Bronchial epithelial cell (primary cell): ENCODE results near the gene MRPL53. TPM values are rescaled to one million over a fixed set of nuclear protein-coding genes. Genes with fewer than 3 reads are reported as not detected.

Source experiments
- DNase-seq: peaks from one replicate; pipeline ENCODE4 v3.0.0-alpha.2; 2010; ENCODE audit warnings: low read depth
- FAIRE-seq: peaks from 2 replicates; lab custom pipeline; 2011; peaks lifted over from hg19 to GRCh38; lab: Jason Lieb, UNC
- H3K27me3 ChIP-seq: 2 replicates; pipeline ENCODE4 v1.5.1; 2011; ENCODE audit warnings: low read length; ENCODE audit not compliant: control insufficient read depth, insufficient read depth
- H3K36me3 ChIP-seq: 2 replicates; pipeline ENCODE4 v1.5.1; 2011; ENCODE audit warnings: low read length; ENCODE audit not compliant: control insufficient read depth, insufficient read depth
- H3K4me3 ChIP-seq: 2 replicates; pipeline ENCODE4 v1.5.1; 2011; ENCODE audit warnings: mild to moderate bottlenecking, low read depth, low read length, control low read depth
- total RNA-seq: library from RNA; depleted of rRNA; stranded (reverse); fragments of >200 nt; gene quantifications from 2 replicates; pipeline ENCODE4 v1.2.1, GENCODE V29; 2014
- TF ChIP-seq, protein P1 (sequence below): IDR thresholded peaks from 2 replicates; pipeline ENCODE4 v1.5.1; 2011; ENCODE audit warnings: mild to moderate bottlenecking, moderate library complexity, low read length, control low read depth, inconsistent platforms; ENCODE audit not compliant: insufficient read depth, severe bottlenecking

MRPL53 gene
- total RNA-seq, 1 donor from 2014 or later = 57.9 TPM

DNA sequence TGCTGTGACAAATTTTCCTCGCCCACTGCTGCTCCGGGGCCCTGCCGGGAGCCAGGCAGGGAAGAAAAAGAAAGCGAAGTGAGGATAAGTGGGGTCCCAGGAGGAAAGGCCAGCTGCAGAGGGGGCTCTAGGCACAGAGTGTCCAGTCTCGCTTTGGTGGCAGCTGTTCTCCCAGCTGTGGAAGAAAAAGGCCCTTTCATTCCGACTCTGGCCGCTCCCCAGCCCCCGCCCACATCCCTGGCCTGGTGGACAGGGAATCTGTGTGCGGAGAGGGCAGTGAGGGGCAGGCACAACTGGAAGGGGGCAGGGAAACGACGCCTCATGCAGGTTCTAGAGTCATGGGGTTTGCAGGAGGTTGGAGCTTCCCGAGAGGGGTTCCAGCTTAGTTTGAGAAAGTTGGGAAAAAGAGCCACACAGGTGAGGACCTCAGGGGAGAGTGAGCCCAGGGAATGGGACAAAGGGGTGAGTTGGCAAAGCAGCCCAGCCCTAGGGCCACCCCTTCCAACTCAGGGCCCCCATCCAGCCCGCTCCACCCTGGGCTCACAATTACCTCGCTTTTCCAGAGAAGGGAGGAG is 32.6 kb downstream of the MRPL53 start:
- no peaks in the 10 kb centered on the region for H3K27me3 ChIP-seq
- H3K36me3 ChIP-seq = peaks cover 2% of the 10 kb centered on the region
- TF ChIP-seq, protein P1, sequence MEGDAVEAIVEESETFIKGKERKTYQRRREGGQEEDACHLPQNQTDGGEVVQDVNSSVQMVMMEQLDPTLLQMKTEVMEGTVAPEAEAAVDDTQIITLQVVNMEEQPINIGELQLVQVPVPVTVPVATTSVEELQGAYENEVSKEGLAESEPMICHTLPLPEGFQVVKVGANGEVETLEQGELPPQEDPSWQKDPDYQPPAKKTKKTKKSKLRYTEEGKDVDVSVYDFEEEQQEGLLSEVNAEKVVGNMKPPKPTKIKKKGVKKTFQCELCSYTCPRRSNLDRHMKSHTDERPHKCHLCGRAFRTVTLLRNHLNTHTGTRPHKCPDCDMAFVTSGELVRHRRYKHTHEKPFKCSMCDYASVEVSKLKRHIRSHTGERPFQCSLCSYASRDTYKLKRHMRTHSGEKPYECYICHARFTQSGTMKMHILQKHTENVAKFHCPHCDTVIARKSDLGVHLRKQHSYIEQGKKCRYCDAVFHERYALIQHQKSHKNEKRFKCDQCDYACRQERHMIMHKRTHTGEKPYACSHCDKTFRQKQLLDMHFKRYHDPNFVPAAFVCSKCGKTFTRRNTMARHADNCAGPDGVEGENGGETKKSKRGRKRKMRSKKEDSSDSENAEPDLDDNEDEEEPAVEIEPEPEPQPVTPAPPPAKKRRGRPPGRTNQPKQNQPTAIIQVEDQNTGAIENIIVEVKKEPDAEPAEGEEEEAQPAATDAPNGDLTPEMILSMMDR = no peak
- peak overlapping the region; percentile 64 for H3K4me3 ChIP-seq
- DNase-seq (no peak), FAIRE-seq (no peak)

DNA sequence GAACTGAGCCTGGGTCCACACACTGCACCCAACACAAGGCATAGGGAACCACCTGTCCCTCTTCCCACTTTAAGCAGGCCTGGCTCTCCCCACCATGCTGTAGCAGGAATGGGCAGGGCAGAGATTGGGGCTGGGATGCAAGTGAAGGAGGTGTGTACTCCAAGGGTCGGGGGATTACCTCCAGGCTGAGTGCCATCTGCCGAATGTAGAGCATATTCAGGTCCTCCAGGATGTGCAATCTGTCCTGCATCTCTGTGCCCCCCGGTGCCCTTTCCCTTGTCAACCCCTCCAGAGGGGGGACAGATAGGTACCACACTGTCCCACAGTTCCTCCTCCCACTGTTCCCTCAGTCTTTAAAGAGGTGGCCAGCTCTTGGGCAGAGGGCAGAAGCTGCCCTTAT is 33.1 kb downstream of the MRPL53 start:
- FAIRE-seq = no peak
- Histone ChIP-seq H3K36me3 (peaks cover 2% of the 10 kb centered on the region), H3K4me3 (no peak overlapping the region), H3K27me3 (no peaks in the 10 kb centered on the region)
- DNase-seq = no peak
- TF ChIP-seq, protein P1 = no peak

DNA sequence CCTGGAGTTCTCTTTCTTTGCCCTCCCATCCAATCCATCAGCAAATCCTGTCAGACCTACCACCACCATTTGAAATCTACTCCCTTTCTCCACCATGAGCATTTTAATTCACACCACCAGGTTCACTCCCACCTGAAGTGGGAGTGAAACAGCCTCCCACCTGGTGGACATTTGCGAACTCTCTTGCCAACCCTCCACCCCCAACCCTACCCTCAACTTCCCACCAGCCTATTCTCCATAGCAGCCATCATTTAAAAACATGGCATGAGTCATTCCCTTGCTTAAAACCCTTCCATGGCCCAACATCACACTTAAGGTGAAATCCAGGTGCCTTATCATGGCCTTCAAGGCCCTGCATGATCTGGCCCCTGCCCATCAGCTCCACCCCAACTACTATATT is 34.2 kb downstream of the MRPL53 start:
- Histone ChIP-seq H3K27me3 (no peaks in the 10 kb centered on the region), H3K36me3 (peaks cover 2% of the 10 kb centered on the region), H3K4me3 (no peak overlapping the region)
- FAIRE-seq = no peak
- TF ChIP-seq, protein P1 = no peak
- no peak for DNase-seq

DNA sequence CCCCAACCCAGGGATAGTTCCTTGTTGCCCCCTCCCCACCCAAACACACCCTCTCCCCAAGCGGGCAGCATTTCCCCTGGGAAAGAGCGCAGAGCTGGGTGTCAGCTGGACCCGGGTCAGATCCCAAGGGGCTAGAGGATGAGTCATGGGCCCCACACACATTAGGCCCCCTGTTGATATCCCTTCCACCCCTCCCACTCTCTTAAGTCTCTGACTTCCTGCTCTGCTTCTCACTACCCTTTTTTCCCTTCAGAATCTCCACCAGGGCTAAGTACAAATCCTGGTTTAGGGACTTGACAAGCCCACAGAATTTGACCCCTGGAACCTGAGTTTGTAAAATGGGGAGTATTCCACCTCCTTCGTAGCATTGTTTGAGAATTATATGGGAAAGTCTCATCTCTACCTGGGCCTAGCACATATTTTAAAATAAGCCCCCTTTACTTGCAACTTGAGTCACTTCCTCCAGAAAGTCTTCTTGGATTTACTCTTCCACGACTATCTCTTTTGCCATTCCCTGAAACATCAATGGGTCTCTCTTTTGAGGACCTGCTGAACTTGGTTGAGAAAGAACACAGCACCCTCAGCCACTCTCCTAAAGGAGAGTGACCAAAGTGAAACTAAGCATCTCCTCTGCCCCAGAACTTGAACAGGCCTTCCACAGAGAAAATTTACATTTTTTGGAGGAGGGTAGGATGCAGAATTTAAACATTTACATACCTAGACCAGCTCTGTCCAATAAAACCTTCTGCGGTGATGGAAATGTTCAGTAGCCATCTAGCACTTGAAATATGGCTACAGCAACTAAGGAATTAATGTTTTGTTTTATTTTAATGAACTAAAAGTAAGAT is 35.4 kb downstream of the MRPL53 start:
- peaks cover 7% of the 10 kb centered on the region for H3K36me3 ChIP-seq
- no peak for DNase-seq
- no peak for FAIRE-seq
- no peaks in the 10 kb centered on the region for H3K27me3 ChIP-seq
- TF ChIP-seq, protein P1 = no peak
- H3K4me3 ChIP-seq = no peak overlapping the region

DNA sequence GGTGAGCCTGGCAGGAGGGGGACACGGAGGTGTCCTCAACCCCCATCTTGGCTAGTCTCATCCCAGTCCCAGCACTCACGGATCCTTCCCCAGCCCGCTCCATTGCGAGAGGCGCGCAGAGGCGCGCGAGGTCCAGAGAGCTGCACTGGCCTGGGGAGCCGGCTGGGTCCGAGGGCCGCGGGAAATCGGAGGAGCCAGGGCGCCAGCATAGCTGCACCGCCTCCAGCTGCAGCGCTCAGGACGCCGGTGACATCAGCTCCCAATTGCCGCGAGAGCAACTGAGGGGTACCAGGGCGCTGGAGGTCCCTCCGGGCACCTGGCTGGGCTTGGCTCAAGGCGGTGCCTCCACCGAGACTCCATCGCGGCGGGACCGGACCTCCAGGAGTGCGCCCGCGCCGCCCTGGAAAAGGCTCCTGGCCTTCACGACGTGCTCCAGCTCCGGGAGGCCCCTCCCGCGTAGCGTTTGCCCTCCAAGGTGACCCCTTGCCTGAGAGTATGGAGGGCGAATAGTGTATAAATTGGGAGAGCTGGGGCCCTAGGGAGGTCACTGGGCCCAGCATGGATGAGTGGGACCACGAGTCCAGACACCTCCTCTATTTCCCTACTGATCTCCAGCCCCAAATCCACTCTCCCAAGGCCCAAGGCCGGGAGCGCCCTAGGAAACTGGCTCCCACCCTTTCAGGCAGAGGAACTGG is 36.2 kb downstream of the MRPL53 start:
- TF ChIP-seq, protein P1 = no peak
- Histone ChIP-seq H3K27me3 (no peaks in the 10 kb centered on the region), H3K36me3 (peaks cover 12% of the 10 kb centered on the region), H3K4me3 (no peak overlapping the region)
- no peak for FAIRE-seq
- no peak for DNase-seq
